H1 (cell line): ENCODE results near the gene NEK10. TPM values are rescaled to one million over a fixed set of nuclear protein-coding genes. Genes with fewer than 3 reads are reported as not detected.

Source experiments
- CTCF ChIA-PET: fragments of 300-600 bp; sonication (Branson Sonifier 250); formaldehyde crosslinking; loops from one replicate; lab custom pipeline; 2021; ENCODE audit not compliant: partially characterized antibody; lab: Charles Lee
- POLR2A ChIA-PET: fragments of 300-600 bp; sonication (Branson Sonifier 250); formaldehyde crosslinking; loops from one replicate; lab custom pipeline; 2021; ENCODE audit warnings: inconsistent platforms; ENCODE audit not compliant: partially characterized antibody; lab: Charles Lee
- DNase-seq, 2 experiments: peaks; one replicate each; pipeline versions ENCODE4 v3.0.0 to v3.0.0-alpha.2; 2010 to 2022; ENCODE audit warnings: low spot score in 2 of 2, low read depth in 1 of 2, mixed read lengths in 1 of 2
- FAIRE-seq: peaks from 2 replicates; lab custom pipeline; 2011; peaks lifted over from hg19 to GRCh38; lab: Jason Lieb, UNC
- H2AFZ ChIP-seq: 2 replicates; pipeline ENCODE4 v1.8.1; 2012; ENCODE audit warnings: low read length, inconsistent platforms
- H2AK5ac ChIP-seq: 2 replicates; pipeline ENCODE4 v1.6.1; 2013; ENCODE audit warnings: low read depth, low read length
- H2BK120ac ChIP-seq: replicated peaks from 2 replicates; pipeline ENCODE3; 2013; ENCODE audit warnings: low read depth, low read length, inconsistent platforms
- H2BK12ac ChIP-seq: 2 replicates; pipeline ENCODE4 v1.6.1; 2013; ENCODE audit warnings: low read depth, low read length
- H2BK15ac ChIP-seq: 2 replicates; pipeline ENCODE4 v1.6.1; 2013; ENCODE audit warnings: low read length
- H2BK20ac ChIP-seq: 2 replicates; pipeline ENCODE4 v1.6.1; 2013; ENCODE audit warnings: low read length
- H2BK5ac ChIP-seq: 2 replicates; pipeline ENCODE4 v1.6.1; 2013; ENCODE audit warnings: low read depth, low read length
- H3K14ac ChIP-seq: 2 replicates; pipeline ENCODE4 v1.6.1; 2013; ENCODE audit warnings: inconsistent platforms; ENCODE audit not compliant: insufficient read length
- H3K18ac ChIP-seq: 2 replicates; pipeline ENCODE4 v1.6.1; 2013; ENCODE audit warnings: low read length; ENCODE audit errors: extremely low read depth
- H3K23ac ChIP-seq: 2 replicates; pipeline ENCODE4 v1.6.1; 2013; ENCODE audit warnings: inconsistent platforms; ENCODE audit not compliant: insufficient read length
- H3K23me2 ChIP-seq: 2 replicates; pipeline ENCODE4 v1.6.1; 2013; ENCODE audit warnings: low read depth, low read length
- H3K27ac ChIP-seq: 2 replicates; pipeline ENCODE4 v1.6.1; 2011; ENCODE audit warnings: low read depth, low read length, inconsistent platforms
- H3K27me3 ChIP-seq, 4 experiments: replicated peaks in 1 of 4; 1 replicate in 1 of 4; 2 replicates in 3 of 4; pipeline versions ENCODE4 v1.6.1 to v1.8.1; 2011 to 2013; ENCODE audit warnings: low read length in 3 of 4, mild to moderate bottlenecking in 3 of 4, inconsistent platforms in 2 of 4, mixed read lengths in 2 of 4, moderate library complexity in 1 of 4; ENCODE audit not compliant: control insufficient read depth in 3 of 4, insufficient read depth in 3 of 4; ENCODE audit errors: extremely low read depth in 1 of 4
- H3K36me3 ChIP-seq, 4 experiments: 2 replicates each; pipeline versions ENCODE4 v1.6.1 to v1.8.1; 2011 to 2013; ENCODE audit warnings: mild to moderate bottlenecking in 4 of 4, low read length in 3 of 4, moderate library complexity in 2 of 4, control low read depth in 1 of 4, inconsistent platforms in 1 of 4; ENCODE audit not compliant: insufficient read depth in 4 of 4, control insufficient read depth in 2 of 4
- H3K4ac ChIP-seq: replicated peaks from 2 replicates; pipeline ENCODE3; 2013; ENCODE audit warnings: low read length, low read depth, mixed read lengths, inconsistent platforms; ENCODE audit not compliant: insufficient read length
- H3K4me1 ChIP-seq, 4 experiments: replicated peaks in 1 of 4; 1 replicate in 1 of 4; 2 replicates in 3 of 4; pipeline versions ENCODE4 v1.6.1 to v1.8.1; 2011 to 2013; ENCODE audit warnings: low read length in 3 of 4, inconsistent platforms in 2 of 4, mixed read lengths in 1 of 4; ENCODE audit not compliant: insufficient read depth in 4 of 4, control insufficient read depth in 3 of 4
- H3K4me2 ChIP-seq, 2 experiments: 2 replicates each; pipeline versions ENCODE4 v1.6.1 to v1.8.1; 2011 to 2013; ENCODE audit warnings: low read depth in 2 of 2, low read length in 2 of 2, control low read depth in 1 of 2, inconsistent platforms in 1 of 2, mild to moderate bottlenecking in 1 of 2; ENCODE audit not compliant: insufficient read depth in 1 of 2
- H3K4me3 ChIP-seq, 4 experiments: fragments of 200-600, 300-600 bp in 1 of 4; sonication (generic), shearing (Covaris generic), sonication (Bioruptor Twin) in 1 of 4; 2 replicates each; pipeline versions ENCODE4 v1.5.1 to v1.8.1; 2011 to 2016; ENCODE audit warnings: low read length in 4 of 4, low read depth in 3 of 4, control low read depth in 2 of 4, inconsistent platforms in 2 of 4, mild to moderate bottlenecking in 2 of 4, mixed read lengths in 1 of 4, moderate library complexity in 1 of 4; ENCODE audit not compliant: insufficient read depth in 2 of 4; ENCODE audit errors: extremely low read depth in 1 of 4
- H3K56ac ChIP-seq: replicated peaks from 2 replicates; pipeline ENCODE3; 2013; ENCODE audit warnings: low read depth, mild to moderate bottlenecking, mixed read lengths, low read length, inconsistent platforms; ENCODE audit not compliant: insufficient read length
- H3K79me1 ChIP-seq: 2 replicates; pipeline ENCODE4 v1.6.1; 2013; ENCODE audit warnings: low read depth, low read length, control low read depth
- H3K79me2 ChIP-seq, 2 experiments: 2 replicates each; pipeline versions ENCODE4 v1.6.1 to v1.8.1; 2012 to 2013; ENCODE audit warnings: low read length in 2 of 2, mild to moderate bottlenecking in 2 of 2, inconsistent platforms in 1 of 2; ENCODE audit not compliant: insufficient read depth in 2 of 2, control insufficient read depth in 1 of 2
- H3K9ac ChIP-seq, 4 experiments: replicated peaks in 1 of 4; 1 replicate in 1 of 4; 2 replicates in 3 of 4; pipeline versions ENCODE4 v1.6.1 to v1.8.1; 2011 to 2013; ENCODE audit warnings: low read depth in 3 of 4, low read length in 3 of 4, control low read depth in 2 of 4, mild to moderate bottlenecking in 2 of 4, moderate library complexity in 2 of 4, inconsistent platforms in 1 of 4; ENCODE audit errors: extremely low read depth in 1 of 4
- H3K9me3 ChIP-seq, 2 experiments: 2 replicates each; pipeline versions ENCODE4 v1.6.1 to v1.8.1; 2012 to 2013; ENCODE audit warnings: mild to moderate bottlenecking in 2 of 2, moderate library complexity in 2 of 2, control low read depth in 1 of 2, inconsistent platforms in 1 of 2, low read depth in 1 of 2, low read length in 1 of 2, mixed read lengths in 1 of 2; ENCODE audit not compliant: insufficient read depth in 2 of 2
- H4K20me1 ChIP-seq, 2 experiments: replicated peaks in 1 of 2; 2 replicates each; pipeline versions ENCODE3 to v1.8.1; 2011 to 2013; ENCODE audit warnings: inconsistent platforms in 2 of 2, low read length in 2 of 2, mild to moderate bottlenecking in 1 of 2; ENCODE audit not compliant: insufficient read depth in 2 of 2, control insufficient read depth in 1 of 2
- H4K5ac ChIP-seq: 2 replicates; pipeline ENCODE4 v1.6.1; 2013; ENCODE audit warnings: low read length, low read depth, mixed read lengths, inconsistent platforms; ENCODE audit not compliant: insufficient read length
- H4K8ac ChIP-seq: 2 replicates; pipeline ENCODE4 v1.8.0; 2013; ENCODE audit warnings: mild to moderate bottlenecking, moderate library complexity, low read length, inconsistent platforms; ENCODE audit not compliant: insufficient read depth; ENCODE audit errors: extremely low read depth
- H4K91ac ChIP-seq: replicated peaks from 2 replicates; pipeline ENCODE3; 2013; ENCODE audit warnings: low read length, mixed read lengths, inconsistent platforms; ENCODE audit not compliant: insufficient read length
- ATF2 ChIP-seq: IDR thresholded peaks from 2 replicates; pipeline ENCODE4 v1.6.1; 2012; ENCODE audit warnings: low read length, inconsistent platforms
- CEBPB ChIP-seq: IDR thresholded peaks from 2 replicates; pipeline ENCODE4 v1.6.1; 2012; ENCODE audit warnings: low read depth, low read length
- CHD1 ChIP-seq: IDR thresholded peaks from 2 replicates; pipeline ENCODE4 v1.6.1; 2012; ENCODE audit warnings: low read depth, low read length, improper control_type of control experiment
- CHD2 ChIP-seq: IDR thresholded peaks from 2 replicates; pipeline ENCODE4 v1.6.1; 2012; ENCODE audit warnings: low read length, improper control_type of control experiment
- E2F6 ChIP-seq: IDR thresholded peaks from 2 replicates; pipeline ENCODE4 v1.6.1; 2012; ENCODE audit warnings: inconsistent platforms
- EP300 ChIP-seq, 2 experiments: IDR thresholded peaks; 1 replicate in 1 of 2; 2 replicates in 1 of 2; pipeline ENCODE4 v1.6.1; 2011 to 2012; ENCODE audit warnings: low read depth in 2 of 2, low read length in 2 of 2, mild to moderate bottlenecking in 2 of 2, borderline replicate concordance in 1 of 2, inconsistent platforms in 1 of 2, moderate library complexity in 1 of 2
- KDM1A ChIP-seq: fragments of 200-600, 300-600 bp; sonication (generic); IDR thresholded peaks from 2 replicates; pipeline ENCODE4 v1.7.1; 2016; ENCODE audit warnings: mild to moderate bottlenecking, low read length, borderline replicate concordance
- KDM4A ChIP-seq: IDR thresholded peaks from one replicate; pipeline ENCODE4 v1.7.1; 2012; ENCODE audit warnings: low read depth, mild to moderate bottlenecking, moderate library complexity, low read length, inconsistent platforms; ENCODE audit not compliant: severe bottlenecking
- NRF1 ChIP-seq: IDR thresholded peaks from 2 replicates; pipeline ENCODE4 v1.6.1; 2011; ENCODE audit warnings: mild to moderate bottlenecking, low read depth, low read length, improper control_type of control experiment
- RNF2 ChIP-seq: fragments of 200-900, 300-1000 bp; sonication (generic); IDR thresholded peaks from 2 replicates; pipeline ENCODE4 v1.7.1; 2016; ENCODE audit warnings: borderline replicate concordance, low read depth, mild to moderate bottlenecking, antibody characterized with exemption, low read length; ENCODE audit not compliant: poor library complexity, severe bottlenecking; ENCODE audit errors: missing control alignments
- WGBS, 2 experiments: shearing (Covaris generic) in 1 of 2; methylation state at CpG; one replicate each; pipeline versions ENCODE4 v1.1.6 to v1.1.7; 2013 to 2015; ENCODE audit warnings: low lambda C conversion rate in 2 of 2, mixed read lengths in 2 of 2, inconsistent platforms in 1 of 2, low coverage in 1 of 2, missing lambda C conversion rate in 1 of 2; ENCODE audit not compliant: insufficient replicate concordance in 2 of 2, insufficient coverage in 1 of 2, insufficient read length in 1 of 2; ENCODE audit errors: extremely low coverage in 1 of 2, missing lambda C conversion rate in 1 of 2; 5-methylcytosine and 5-hydroxymethylcytosine counted together
- polyA plus RNA-seq, 7 experiments: library from polyadenylated mRNA; depleted of rRNA in 3 of 7; stranded (reverse) in 5 of 7; unstranded in 2 of 7; fragments of >200 nt in 5 of 7; fragments of 200-250 nt in 2 of 7; gene quantifications; 1 replicate in 5 of 7; 2 replicates in 1 of 7; 4 replicates in 1 of 7; pipeline versions ENCODE4 v1.2.1 to v1.2.3, GENCODE V29; 2011 to 2013; ENCODE audit warnings: missing spikeins in 2 of 7, mixed read lengths in 2 of 7
- total RNA-seq: library from RNA; stranded (reverse); fragmentation: NEBNext Ultra II Directional; extraction: Animal tissue kit (Norgen Biotek cat#: 25700); gene quantifications from 2 replicates; pipeline ENCODE4 v1.2.1, GENCODE V29; 2021

Gene NEK10
- total and polyA plus RNA-seq, 2 of the 8 experiments (the other 6 are each of a cell fraction or from before 2014, with no cell fraction given) = 0.18 to 0.50 TPM

GRCh38 chr3:27108322-27108721, 260.9 kb downstream of the NEK10 start:
- no peaks in the 10 kb centered on the region for H4K20me1 ChIP-seq
- H3K4me3 ChIP-seq = no peak overlapping the region
- TF ChIP-seq ATF2 (no peak), CHD1 (no peak), E2F6 (no peak), CEBPB (no peak), RNF2 (no peak), CHD2 (no peak), KDM1A (no peak), KDM4A (no peak), EP300 (IDR thresholded peaks at IDR 0.05; ENCODE audit: borderline replicate concordance in 1 of 2, low read depth in 2 of 2, low read length in 2 of 2) (no peak), NRF1 (no peak)
- TF ChIP-seq, all 59 proteins: peak for 0
- H4K91ac ChIP-seq = no peak overlapping the region
- H3K4me1 ChIP-seq = peaks cover 0 to 8% (median 4%) of the 10 kb centered on the region in 4 experiments; a peak in 2 of 7 replicates
- H2AK5ac ChIP-seq = no peak overlapping the region
- H3K4ac ChIP-seq = no peak overlapping the region
- no peak overlapping the region for H3K18ac ChIP-seq
- no peaks in the 10 kb centered on the region for H3K79me1 ChIP-seq
- H3K27me3 ChIP-seq = no peaks in the 10 kb centered on the region
- no peak overlapping the region for H3K4me2 ChIP-seq
- H2BK15ac ChIP-seq = no peak overlapping the region
- no peak for FAIRE-seq
- H4K8ac ChIP-seq = no peak overlapping the region
- no peak overlapping the region for H3K9ac ChIP-seq
- no peaks in the 10 kb centered on the region for H3K23me2 ChIP-seq
- no peak overlapping the region for H3K27ac ChIP-seq
- H2BK120ac ChIP-seq = no peak overlapping the region
- no peak overlapping the region for H3K23ac ChIP-seq
- no peaks in the 10 kb centered on the region for H3K79me2 ChIP-seq
- no peak overlapping the region for H2AFZ ChIP-seq
- no peak overlapping the region for H3K14ac ChIP-seq
- H3K56ac ChIP-seq = no peak overlapping the region
- no peaks in the 10 kb centered on the region for H3K9me3 ChIP-seq
- DNase-seq = no peak
- WGBS, 2 experiments = 65% methylated on average over 4 of the region's 4 CpGs; no CpG with 5 or more reads in 1 of the 2 experiments
- no peaks in the 10 kb centered on the region for H3K36me3 ChIP-seq
- no peak overlapping the region for H2BK12ac ChIP-seq
- ChIA-PET POLR2A (no interaction called here), CTCF (interaction anchor here (1.2 kb wide), 1 partner anchor 27 kb away, joined by 5 read pairs; no protein-coding TSS in a partner anchor)
- H4K5ac ChIP-seq = no peak overlapping the region
- H2BK5ac ChIP-seq = no peak overlapping the region
- H2BK20ac ChIP-seq = no peak overlapping the region
